Chondrocyte (in vitro differentiated cells): Measurements from ENCODE around the gene TUFT1. TPM values are rescaled to one million over a fixed set of nuclear protein-coding genes. Genes with fewer than 3 reads are reported as not detected.

Experiments
- DNase-seq: peaks from one replicate; pipeline ENCODE4 v3.0.0; 2021; ENCODE audit warnings: mixed read lengths, low spot score
- H3K27ac Mint-ChIP-seq: one replicate; pipeline ENCODE4 v1.8.0; 2021; ENCODE audit warnings: mild to moderate bottlenecking, moderate library complexity, mixed read lengths; ENCODE audit not compliant: unreplicated experiment
- H3K27me3 Mint-ChIP-seq: 2 replicates; pipeline ENCODE4 v1.8.0; 2021; ENCODE audit warnings: low read depth, mixed read lengths
- H3K36me3 Mint-ChIP-seq: 2 replicates; pipeline ENCODE4 v1.8.0; 2021; ENCODE audit warnings: low read depth, mixed read lengths
- H3K4me1 Mint-ChIP-seq: 2 replicates; pipeline ENCODE4 v1.8.0; 2021; ENCODE audit warnings: low read depth, mild to moderate bottlenecking, mixed read lengths
- H3K4me3 Mint-ChIP-seq: one replicate; pipeline ENCODE4 v1.8.0; 2021; ENCODE audit warnings: mild to moderate bottlenecking, moderate library complexity, mixed read lengths; ENCODE audit not compliant: unreplicated experiment
- H3K9me3 Mint-ChIP-seq: 2 replicates; pipeline ENCODE4 v1.8.0; 2021; ENCODE audit warnings: low read depth, mixed read lengths
- total RNA-seq: library from RNA; stranded (reverse); gene quantifications from 3 replicates; pipeline ENCODE4 v1.2.1, GENCODE V29; 2021
- TF ChIP-seq, protein P1 (sequence below): fragments of 200-600 bp; sonication (generic); IDR thresholded peaks from 2 replicates; pipeline ENCODE4 v1.5.0; 2021; ENCODE audit warnings: antibody characterized with exemption, mild to moderate bottlenecking, moderate library complexity

The TUFT1 gene
- total RNA-seq, 1 donor from 2014 or later, result 33.0 TPM

DNA sequence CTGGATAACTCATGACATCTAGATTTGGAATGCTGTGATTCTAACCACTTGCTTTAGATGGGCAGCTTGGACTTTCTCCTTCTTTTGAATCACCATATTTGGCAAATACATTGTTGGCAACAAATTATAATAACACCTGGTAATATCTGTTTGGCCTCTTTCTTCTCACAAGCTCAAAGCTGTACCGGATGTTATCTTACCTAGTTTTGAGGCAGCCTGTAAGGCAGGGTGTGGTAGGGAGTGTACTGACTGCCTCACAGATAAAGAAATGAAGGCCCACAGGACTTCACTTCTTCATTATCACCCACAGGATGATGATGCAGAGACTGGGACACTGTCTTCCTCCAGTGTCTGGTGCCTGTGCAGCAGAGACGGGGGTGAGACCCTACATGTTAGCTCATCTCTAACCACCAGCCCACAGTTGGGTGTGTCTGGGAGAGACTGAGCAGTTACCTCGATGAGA lies 28.5 kb downstream of the TUFT1 start:
- no peak overlapping the region for H3K4me3 Mint-ChIP-seq
- no peak for DNase-seq
- H3K27ac Mint-ChIP-seq, result no peak overlapping the region
- H3K9me3 Mint-ChIP-seq, result no peaks in the 10 kb centered on the region
- H3K4me1 Mint-ChIP-seq, result no peaks in the 10 kb centered on the region
- TF ChIP-seq, protein P1, sequence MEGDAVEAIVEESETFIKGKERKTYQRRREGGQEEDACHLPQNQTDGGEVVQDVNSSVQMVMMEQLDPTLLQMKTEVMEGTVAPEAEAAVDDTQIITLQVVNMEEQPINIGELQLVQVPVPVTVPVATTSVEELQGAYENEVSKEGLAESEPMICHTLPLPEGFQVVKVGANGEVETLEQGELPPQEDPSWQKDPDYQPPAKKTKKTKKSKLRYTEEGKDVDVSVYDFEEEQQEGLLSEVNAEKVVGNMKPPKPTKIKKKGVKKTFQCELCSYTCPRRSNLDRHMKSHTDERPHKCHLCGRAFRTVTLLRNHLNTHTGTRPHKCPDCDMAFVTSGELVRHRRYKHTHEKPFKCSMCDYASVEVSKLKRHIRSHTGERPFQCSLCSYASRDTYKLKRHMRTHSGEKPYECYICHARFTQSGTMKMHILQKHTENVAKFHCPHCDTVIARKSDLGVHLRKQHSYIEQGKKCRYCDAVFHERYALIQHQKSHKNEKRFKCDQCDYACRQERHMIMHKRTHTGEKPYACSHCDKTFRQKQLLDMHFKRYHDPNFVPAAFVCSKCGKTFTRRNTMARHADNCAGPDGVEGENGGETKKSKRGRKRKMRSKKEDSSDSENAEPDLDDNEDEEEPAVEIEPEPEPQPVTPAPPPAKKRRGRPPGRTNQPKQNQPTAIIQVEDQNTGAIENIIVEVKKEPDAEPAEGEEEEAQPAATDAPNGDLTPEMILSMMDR, result no peak
- no peaks in the 10 kb centered on the region for H3K27me3 Mint-ChIP-seq
- H3K36me3 Mint-ChIP-seq, result peaks cover 34% of the 10 kb centered on the region

DNA sequence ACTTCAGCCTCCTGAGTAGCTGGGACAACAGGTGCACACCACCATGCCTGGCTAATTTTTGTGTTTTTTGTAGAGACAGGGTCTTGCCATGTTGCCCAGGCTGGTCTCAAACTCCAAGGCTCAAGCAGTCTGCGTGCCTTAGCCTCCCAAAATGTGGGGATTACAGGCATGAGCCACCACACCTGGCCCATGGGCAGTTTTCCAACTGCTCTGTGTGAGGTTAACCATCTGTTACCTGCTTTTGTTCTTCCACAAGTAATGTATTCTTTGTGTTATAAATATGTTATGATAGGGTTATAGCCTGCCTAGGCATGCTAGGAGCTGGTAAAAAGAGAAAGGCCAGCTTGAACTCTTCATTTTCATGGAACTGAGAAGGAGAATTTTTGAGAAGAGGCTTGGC lies 30.7 kb downstream of the TUFT1 start:
- Mint-ChIP-seq H3K27ac (no peak overlapping the region), H3K4me1 (peaks cover 9% of the 10 kb centered on the region), H3K9me3 (no peaks in the 10 kb centered on the region), H3K4me3 (no peak overlapping the region), H3K36me3 (peaks cover 33% of the 10 kb centered on the region), H3K27me3 (no peaks in the 10 kb centered on the region)
- TF ChIP-seq, protein P1, result no peak
- no peak for DNase-seq

DNA sequence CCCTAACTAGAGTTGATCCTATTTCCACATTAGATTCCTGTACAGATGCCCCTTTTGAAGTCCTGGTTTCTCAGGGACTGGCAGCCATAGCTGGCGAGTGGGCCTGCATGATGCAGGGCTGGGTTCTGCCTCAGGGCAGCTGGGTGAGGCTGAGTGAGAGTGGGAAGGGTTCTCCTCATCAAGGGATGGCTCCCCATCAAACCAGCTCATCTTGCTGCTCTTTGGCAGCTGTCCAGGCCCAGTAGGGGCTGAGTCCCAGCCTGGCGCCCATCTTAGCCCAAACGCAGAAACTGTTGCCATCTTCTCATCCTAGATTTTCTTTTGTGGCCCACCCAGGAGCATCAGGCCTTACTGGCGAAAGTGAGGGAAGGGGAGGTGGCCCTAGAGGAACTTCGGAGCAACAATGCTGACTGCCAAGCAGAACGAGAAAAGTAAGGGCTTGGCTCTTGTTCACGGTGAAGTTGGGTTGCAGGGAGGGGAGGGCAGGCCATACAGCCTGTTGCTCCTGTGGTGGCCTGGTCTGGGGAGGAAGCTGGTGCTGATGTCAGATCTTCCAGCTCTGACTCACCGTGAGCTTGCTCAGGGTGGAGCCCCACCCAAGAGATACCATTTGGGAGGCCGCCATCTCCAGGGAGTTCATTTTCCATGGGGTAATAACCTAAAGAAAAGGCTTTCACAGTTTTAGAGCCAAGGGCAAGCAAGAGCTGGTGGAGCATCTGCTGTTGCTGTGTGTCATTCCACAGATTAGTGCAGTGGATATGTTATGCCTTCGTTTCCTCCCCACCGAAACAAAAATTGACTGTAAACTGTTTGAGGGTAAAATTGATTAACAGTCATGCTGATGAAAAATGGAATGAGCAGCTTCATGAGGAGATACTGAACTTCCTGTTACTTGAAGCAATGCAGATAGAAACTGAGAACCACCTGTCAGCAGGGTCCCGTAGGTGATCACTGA lies 34.7 kb downstream of the TUFT1 start:
- Mint-ChIP-seq H3K9me3 (no peaks in the 10 kb centered on the region), H3K36me3 (peaks cover 40% of the 10 kb centered on the region)

DNA sequence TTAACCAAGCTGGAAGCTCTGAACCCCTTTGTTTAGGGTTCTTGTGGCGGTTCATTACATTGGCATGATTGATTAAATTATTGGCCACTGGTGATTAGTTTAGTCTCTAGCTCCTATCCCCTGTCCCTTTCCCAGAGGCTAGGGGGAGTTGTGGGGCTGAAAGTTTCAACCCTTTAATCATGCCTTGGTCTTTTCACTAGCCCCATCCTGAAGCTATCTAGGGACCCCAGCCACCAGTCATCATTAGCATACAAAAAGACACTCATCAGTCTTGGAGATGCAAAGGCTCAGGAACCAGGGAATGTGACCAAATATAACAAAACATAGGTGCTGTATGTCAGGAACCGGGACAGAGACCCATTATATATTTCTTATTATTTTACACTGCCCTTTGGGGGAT lies 37.1 kb downstream of the TUFT1 start:
- peaks cover 9% of the 10 kb centered on the region for H3K4me1 Mint-ChIP-seq
- no peaks in the 10 kb centered on the region for H3K27me3 Mint-ChIP-seq
- no peak overlapping the region for H3K27ac Mint-ChIP-seq
- no peak for DNase-seq
- H3K36me3 Mint-ChIP-seq, result peaks cover 47% of the 10 kb centered on the region
- no peaks in the 10 kb centered on the region for H3K9me3 Mint-ChIP-seq
- TF ChIP-seq, protein P1, result no peak
- H3K4me3 Mint-ChIP-seq, result no peak overlapping the region

More for the DNA sequence above, 34.7 kb downstream of the TUFT1 start:
- Mint-ChIP-seq H3K27ac (peak overlapping the region; percentile 27), H3K4me3 (no peak overlapping the region), H3K27me3 (no peaks in the 10 kb centered on the region), H3K4me1 (peaks cover 9% of the 10 kb centered on the region)
- DNase-seq, result no peak
- TF ChIP-seq, protein P1, result no peak

DNA sequence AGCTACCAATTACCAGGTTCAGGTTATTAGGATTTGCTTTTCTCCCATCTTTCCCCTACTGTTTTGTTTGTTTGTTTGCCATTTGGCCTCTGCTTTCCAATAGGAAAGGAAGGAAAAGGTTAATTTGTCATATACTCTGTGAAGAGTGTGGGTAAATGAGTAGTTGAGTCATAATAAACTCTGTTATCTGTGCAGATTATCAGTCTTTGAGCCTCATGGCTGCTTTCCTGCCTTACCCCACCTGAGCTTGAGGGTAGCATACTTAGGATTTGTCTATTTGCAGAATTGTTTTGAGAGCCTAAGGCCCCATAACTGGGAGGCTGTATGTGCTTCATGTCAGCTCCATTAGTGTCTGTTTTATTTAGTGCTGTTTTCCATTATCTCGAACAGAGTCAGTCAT lies 38.8 kb downstream of the TUFT1 start:
- H3K27ac Mint-ChIP-seq, result no peak overlapping the region
- peaks cover 52% of the 10 kb centered on the region for H3K36me3 Mint-ChIP-seq
- DNase-seq, result no peak

More for the DNA sequence above, 38.8 kb downstream of the TUFT1 start:
- Mint-ChIP-seq H3K4me3 (no peak overlapping the region), H3K4me1 (peaks cover 9% of the 10 kb centered on the region), H3K27me3 (no peaks in the 10 kb centered on the region), H3K9me3 (no peaks in the 10 kb centered on the region)
- TF ChIP-seq, protein P1, result no peak
